PC-3 (cell line): Measurements from ENCODE around the gene TTC21B. TPM values are rescaled to one million over a fixed set of nuclear protein-coding genes. Genes with fewer than 3 reads are reported as not detected.

Experiments
- ATAC-seq: fragments of 200-7000 bp; cut with Tn5 transposase; 2 replicates; pipeline ENCODE4 v1.9.1; 2020; ENCODE audit warnings: mild to moderate bottlenecking, moderate library complexity
- BruUV-seq: library from RNA; stranded (reverse); fragments of 400-500 nt; replicated peaks from 2 replicates; lab custom pipeline; 2021; lab: Mats Ljungman, UMichigan
- CTCF ChIA-PET: fragments of 300-600 bp; sonication (Branson Sonifier 250); formaldehyde crosslinking; loops from one replicate; lab custom pipeline; 2022; ENCODE audit warnings: antibody characterized with exemption; lab: Charles Lee
- POLR2A ChIA-PET: fragments of 300-600 bp; sonication (Branson Sonifier 250); formaldehyde crosslinking; loops from one replicate; lab custom pipeline; 2022; ENCODE audit warnings: antibody characterized with exemption; ENCODE audit not compliant: unreplicated experiment; lab: Charles Lee
- DNase-seq: peaks from one replicate; pipeline ENCODE4 v3.0.0-alpha.2; 2015
- H2AFZ ChIP-seq: fragments of 300-600 bp; sonication (generic); 2 replicates; pipeline ENCODE4 v1.6.0; 2016; ENCODE audit warnings: antibody characterized with exemption, low read length
- H3F3A ChIP-seq: fragments of 300-600 bp; sonication (generic); one replicate; pipeline ENCODE4 v1.6.0; 2017; ENCODE audit warnings: antibody characterized with exemption, low read length, control low read depth, mild to moderate bottlenecking; ENCODE audit not compliant: unreplicated experiment
- H3K27ac ChIP-seq: fragments of 300-600 bp; sonication (generic); 2 replicates; pipeline ENCODE4 v1.5.1; 2016; ENCODE audit warnings: mild to moderate bottlenecking, low read length
- H3K27me3 ChIP-seq: fragments of 300-600 bp; sonication (generic); 2 replicates; pipeline ENCODE4 v1.6.1; 2016; ENCODE audit warnings: low read length, mixed read lengths
- H3K36me3 ChIP-seq: fragments of 300-600 bp; sonication (generic); 2 replicates; pipeline ENCODE4 v1.6.1; 2016; ENCODE audit warnings: low read depth, mixed run types, low read length, mixed read lengths
- H3K4me1 ChIP-seq: fragments of 300-600 bp; sonication (generic); 2 replicates; pipeline ENCODE4 v1.5.1; 2016; ENCODE audit warnings: low read length; ENCODE audit not compliant: insufficient read depth
- H3K4me2 ChIP-seq: fragments of 300-600 bp; sonication (generic); 2 replicates; pipeline ENCODE4 v1.6.0; 2016; ENCODE audit warnings: low read length
- H3K4me3 ChIP-seq: fragments of 300-600 bp; sonication (generic); 2 replicates; pipeline ENCODE4 v1.5.1; 2016; ENCODE audit warnings: mild to moderate bottlenecking, low read length, mixed read lengths
- H3K79me2 ChIP-seq: fragments of 300-600 bp; sonication (generic); 2 replicates; pipeline ENCODE4 v1.6.1; 2017; ENCODE audit warnings: low read length, mixed read lengths
- H3K9ac ChIP-seq: fragments of 300-600 bp; sonication (generic); 2 replicates; pipeline ENCODE4 v1.6.0; 2016; ENCODE audit warnings: mild to moderate bottlenecking, low read length
- H3K9me2 ChIP-seq: fragments of 300-600 bp; sonication (generic); replicated peaks from 2 replicates; pipeline ENCODE4 v1.6.1; 2016; ENCODE audit warnings: mixed run types, low read length, mixed read lengths
- H3K9me3 ChIP-seq: fragments of 300-600 bp; sonication (generic); 2 replicates; pipeline ENCODE4 v1.6.1; 2016; ENCODE audit warnings: low read length, mixed read lengths
- H4K20me1 ChIP-seq: fragments of 300-600 bp; sonication (generic); 2 replicates; pipeline ENCODE4 v1.6.1; 2016; ENCODE audit warnings: low read length, mixed read lengths
- EZH2 ChIP-seq: fragments of 300-600 bp; sonication (generic); IDR thresholded peaks from one replicate; pipeline ENCODE4 v1.6.1; 2017; ENCODE audit warnings: antibody characterized with exemption, mild to moderate bottlenecking, low read length; ENCODE audit not compliant: unreplicated experiment
- EZH2phosphoT487 ChIP-seq: fragments of 300-600 bp; sonication (generic); IDR thresholded peaks from 2 replicates; pipeline ENCODE4 v1.6.1; 2018; ENCODE audit warnings: mild to moderate bottlenecking, antibody characterized with exemption, low read length, borderline replicate concordance
- intact Hi-C: fragments of 100-400 bp; cut with micrococcal nuclease; formaldehyde crosslinking; loops from 2 replicates; pipeline ENCODE4 v1.9.0; 2023
- total RNA-seq: library from RNA; depleted of rRNA; stranded (reverse); fragments of >200 nt; gene quantifications from 2 replicates; pipeline ENCODE4 v1.2.3, GENCODE V29; 2014
- TF ChIP-seq, protein P1 (sequence below): fragments of 300-600 bp; sonication (generic); conservative IDR thresholded peaks from 2 replicates; pipeline ENCODE4 v1.5.1; 2017; ENCODE audit warnings: antibody characterized with exemption, low read depth, mild to moderate bottlenecking, low read length

The TTC21B gene
- total RNA-seq, 1 experiment from 2014 or later: 35.5 TPM

DNA sequence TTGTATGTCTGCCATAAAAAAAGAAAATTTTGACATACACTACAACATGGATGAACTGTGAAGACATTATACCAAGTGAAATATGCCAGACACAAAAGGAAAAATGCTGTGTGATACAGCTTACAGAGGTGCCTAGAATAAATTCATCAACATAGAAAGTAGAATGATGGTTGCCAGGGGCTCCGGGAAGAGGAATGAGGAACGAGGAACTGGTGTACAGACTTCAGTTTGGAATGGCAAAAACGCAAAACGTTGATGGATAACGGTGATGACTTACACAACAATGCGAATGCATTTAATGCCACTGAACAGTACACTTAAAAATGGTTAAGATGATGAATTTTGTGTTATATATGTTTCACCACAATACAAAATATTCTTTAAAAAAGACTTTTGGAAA is 61.0 kb downstream of the TTC21B start:
- H3K4me1 ChIP-seq: no peaks in the 10 kb centered on the region
- H3K9ac ChIP-seq: no peak overlapping the region
- no peaks in the 10 kb centered on the region for H3K9me3 ChIP-seq
- H2AFZ ChIP-seq: no peak overlapping the region
- H3K4me3 ChIP-seq: no peak overlapping the region
- H3K27ac ChIP-seq: no peak overlapping the region
- H3K79me2 ChIP-seq: no peaks in the 10 kb centered on the region
- no peaks in the 10 kb centered on the region for H4K20me1 ChIP-seq
- no peaks in the 10 kb centered on the region for H3K27me3 ChIP-seq
- no peak overlapping the region for H3K4me2 ChIP-seq
- no peaks in the 10 kb centered on the region for H3F3A ChIP-seq
- ChIA-PET CTCF (no interaction called here), POLR2A (interaction anchor here (0.6 kb wide), 1 partner anchor 115 kb away, joined by 3 read pairs; no protein-coding TSS in a partner anchor)
- DNase-seq (no peak), ATAC-seq (no peak)
- TF ChIP-seq, protein P1, sequence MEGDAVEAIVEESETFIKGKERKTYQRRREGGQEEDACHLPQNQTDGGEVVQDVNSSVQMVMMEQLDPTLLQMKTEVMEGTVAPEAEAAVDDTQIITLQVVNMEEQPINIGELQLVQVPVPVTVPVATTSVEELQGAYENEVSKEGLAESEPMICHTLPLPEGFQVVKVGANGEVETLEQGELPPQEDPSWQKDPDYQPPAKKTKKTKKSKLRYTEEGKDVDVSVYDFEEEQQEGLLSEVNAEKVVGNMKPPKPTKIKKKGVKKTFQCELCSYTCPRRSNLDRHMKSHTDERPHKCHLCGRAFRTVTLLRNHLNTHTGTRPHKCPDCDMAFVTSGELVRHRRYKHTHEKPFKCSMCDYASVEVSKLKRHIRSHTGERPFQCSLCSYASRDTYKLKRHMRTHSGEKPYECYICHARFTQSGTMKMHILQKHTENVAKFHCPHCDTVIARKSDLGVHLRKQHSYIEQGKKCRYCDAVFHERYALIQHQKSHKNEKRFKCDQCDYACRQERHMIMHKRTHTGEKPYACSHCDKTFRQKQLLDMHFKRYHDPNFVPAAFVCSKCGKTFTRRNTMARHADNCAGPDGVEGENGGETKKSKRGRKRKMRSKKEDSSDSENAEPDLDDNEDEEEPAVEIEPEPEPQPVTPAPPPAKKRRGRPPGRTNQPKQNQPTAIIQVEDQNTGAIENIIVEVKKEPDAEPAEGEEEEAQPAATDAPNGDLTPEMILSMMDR: no peak
- TF ChIP-seq EZH2 (no peak), EZH2phosphoT487 (no peak)
- no peaks in the 10 kb centered on the region for H3K9me2 ChIP-seq
- intact Hi-C loops: no loop called here
- no TSS peak for BruUV-seq
- H3K36me3 ChIP-seq: peaks cover 9% of the 10 kb centered on the region; the same call in 1 of the 2 replicates

DNA sequence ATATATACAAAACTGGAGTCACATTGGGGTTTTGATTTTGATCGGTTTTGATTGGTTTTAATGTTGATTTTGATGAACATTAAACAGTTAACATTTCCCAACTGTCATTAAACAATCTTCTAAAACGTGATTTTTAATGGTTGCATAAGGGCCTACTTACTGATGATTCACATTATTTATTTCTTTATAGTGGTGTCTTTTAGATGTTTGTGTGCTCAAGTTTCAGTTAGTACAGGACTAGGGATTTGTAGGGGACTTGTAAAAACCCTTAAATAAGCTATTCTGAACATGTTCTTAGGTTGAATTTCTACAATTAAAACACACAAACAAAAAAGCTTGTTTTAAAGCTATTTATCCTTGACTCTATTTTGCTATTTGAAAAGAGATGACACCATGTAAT is 61.6 kb downstream of the TTC21B start:
- CTCF ChIA-PET: no interaction called here
- no TSS peak for BruUV-seq
- no peak overlapping the region for H3K4me2 ChIP-seq

DNA sequence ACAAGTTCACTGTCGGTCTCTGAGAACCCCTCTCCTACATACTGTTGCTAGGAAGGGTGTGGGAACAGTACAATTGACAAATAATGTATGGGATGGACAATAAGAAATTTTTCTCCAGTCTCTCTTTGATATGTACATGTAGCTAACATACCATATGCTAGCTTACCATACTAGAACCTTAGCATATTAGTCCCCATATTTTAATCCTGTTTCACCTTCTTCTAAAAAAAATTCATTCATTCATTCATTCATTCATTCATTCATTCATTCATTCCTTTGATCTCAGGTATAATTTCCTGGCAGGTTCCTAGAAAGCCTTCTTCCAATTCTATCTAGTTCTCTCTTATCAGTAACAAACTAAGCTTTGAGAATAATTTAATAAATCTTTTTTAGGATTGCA is 62.2 kb downstream of the TTC21B start:
- no peak overlapping the region for H3K9ac ChIP-seq
- intact Hi-C loops: no loop called here

More for the DNA sequence above, 61.6 kb downstream of the TTC21B start:
- H3K79me2 ChIP-seq: no peaks in the 10 kb centered on the region
- TF ChIP-seq EZH2phosphoT487 (no peak), EZH2 (no peak)
- TF ChIP-seq, protein P1: no peak
- H4K20me1 ChIP-seq: no peaks in the 10 kb centered on the region
- no peak overlapping the region for H3K27ac ChIP-seq
- no peaks in the 10 kb centered on the region for H3K9me3 ChIP-seq
- peaks cover 7% of the 10 kb centered on the region; the same call in 1 of the 2 replicates for H3K36me3 ChIP-seq
- H3K9me2 ChIP-seq: no peaks in the 10 kb centered on the region
- H3K4me3 ChIP-seq: no peak overlapping the region
- no peak overlapping the region for H2AFZ ChIP-seq
- no peaks in the 10 kb centered on the region for H3K27me3 ChIP-seq
- POLR2A ChIA-PET: interaction anchor here (0.6 kb wide), 1 partner anchor 114 kb away, joined by 3 read pairs; no protein-coding TSS in a partner anchor
- H3F3A ChIP-seq: no peaks in the 10 kb centered on the region
- H3K9ac ChIP-seq: no peak overlapping the region
- H3K4me1 ChIP-seq: no peaks in the 10 kb centered on the region
- DNase-seq (no peak), ATAC-seq (peak; percentile 72)
- intact Hi-C loops: no loop called here

More for the DNA sequence above, 62.2 kb downstream of the TTC21B start:
- Histone ChIP-seq H3K4me1 (no peaks in the 10 kb centered on the region), H4K20me1 (no peaks in the 10 kb centered on the region), H3K4me2 (no peak overlapping the region), H3K27ac (no peak overlapping the region), H3K27me3 (no peaks in the 10 kb centered on the region), H3K4me3 (no peak overlapping the region), H3K36me3 (peaks cover 7% of the 10 kb centered on the region; the same call in 1 of the 2 replicates), H3K9me2 (no peaks in the 10 kb centered on the region), H3K79me2 (no peaks in the 10 kb centered on the region), H3K9me3 (no peaks in the 10 kb centered on the region), H2AFZ (no peak overlapping the region), H3F3A (no peaks in the 10 kb centered on the region)
- ATAC-seq (no peak), DNase-seq (no peak)
- CTCF ChIA-PET: no interaction called here
- POLR2A ChIA-PET: interaction anchor here (0.6 kb wide), 1 partner anchor 14 kb away, joined by 4 read pairs; no protein-coding TSS in a partner anchor
- BruUV-seq: no TSS peak
- TF ChIP-seq EZH2: no peak
- TF ChIP-seq, protein P1: no peak
- TF ChIP-seq EZH2phosphoT487: no peak
